Measurements from ENCODE around the gene GAS2. TPM values are rescaled to one million over a fixed set of nuclear protein-coding genes. Genes with fewer than 3 reads are reported as not detected.

Gene GAS2
- polyA plus RNA-seq, 1 donor from 2014 or later = 8.0 TPM

DNA sequence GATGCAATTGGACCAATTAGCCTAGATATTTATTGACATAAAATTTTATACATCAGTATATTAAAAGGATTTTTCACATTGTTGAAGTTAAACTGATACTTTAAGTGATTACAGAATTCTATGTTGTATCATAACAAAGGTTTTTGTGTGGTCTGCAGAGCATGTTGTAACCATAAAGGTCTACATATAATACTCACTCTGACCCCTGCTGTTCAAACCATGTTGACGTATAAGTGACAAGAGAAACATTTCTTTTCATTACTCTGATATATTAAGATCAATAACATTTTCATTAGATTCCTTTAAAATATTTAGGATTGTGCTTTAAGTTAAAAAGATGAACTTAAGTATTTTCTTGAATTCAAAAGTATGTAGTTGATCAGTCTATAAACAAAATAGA, 63.9 kb downstream of the GAS2 start:
- TF ChIP-seq SMC3 (conservative IDR thresholded peaks at IDR 0.05; ENCODE audit: poor library complexity) = peak; percentile 13
- TF ChIP-seq RAD21 (conservative IDR thresholded peaks at IDR 0.05) = peak; percentile 35
- TF ChIP-seq, protein P1, sequence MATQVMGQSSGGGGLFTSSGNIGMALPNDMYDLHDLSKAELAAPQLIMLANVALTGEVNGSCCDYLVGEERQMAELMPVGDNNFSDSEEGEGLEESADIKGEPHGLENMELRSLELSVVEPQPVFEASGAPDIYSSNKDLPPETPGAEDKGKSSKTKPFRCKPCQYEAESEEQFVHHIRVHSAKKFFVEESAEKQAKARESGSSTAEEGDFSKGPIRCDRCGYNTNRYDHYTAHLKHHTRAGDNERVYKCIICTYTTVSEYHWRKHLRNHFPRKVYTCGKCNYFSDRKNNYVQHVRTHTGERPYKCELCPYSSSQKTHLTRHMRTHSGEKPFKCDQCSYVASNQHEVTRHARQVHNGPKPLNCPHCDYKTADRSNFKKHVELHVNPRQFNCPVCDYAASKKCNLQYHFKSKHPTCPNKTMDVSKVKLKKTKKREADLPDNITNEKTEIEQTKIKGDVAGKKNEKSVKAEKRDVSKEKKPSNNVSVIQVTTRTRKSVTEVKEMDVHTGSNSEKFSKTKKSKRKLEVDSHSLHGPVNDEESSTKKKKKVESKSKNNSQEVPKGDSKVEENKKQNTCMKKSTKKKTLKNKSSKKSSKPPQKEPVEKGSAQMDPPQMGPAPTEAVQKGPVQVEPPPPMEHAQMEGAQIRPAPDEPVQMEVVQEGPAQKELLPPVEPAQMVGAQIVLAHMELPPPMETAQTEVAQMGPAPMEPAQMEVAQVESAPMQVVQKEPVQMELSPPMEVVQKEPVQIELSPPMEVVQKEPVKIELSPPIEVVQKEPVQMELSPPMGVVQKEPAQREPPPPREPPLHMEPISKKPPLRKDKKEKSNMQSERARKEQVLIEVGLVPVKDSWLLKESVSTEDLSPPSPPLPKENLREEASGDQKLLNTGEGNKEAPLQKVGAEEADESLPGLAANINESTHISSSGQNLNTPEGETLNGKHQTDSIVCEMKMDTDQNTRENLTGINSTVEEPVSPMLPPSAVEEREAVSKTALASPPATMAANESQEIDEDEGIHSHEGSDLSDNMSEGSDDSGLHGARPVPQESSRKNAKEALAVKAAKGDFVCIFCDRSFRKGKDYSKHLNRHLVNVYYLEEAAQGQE (IDR thresholded peaks at IDR 0.05; ENCODE audit: borderline replicate concordance) = no peak
- Histone ChIP-seq H2AFZ (ENCODE audit: low read depth, low read length) (no peak overlapping the region), H3F3A (ENCODE audit: insufficient read depth, low read length, poor library complexity, severe bottlenecking) (no peaks in the 10 kb centered on the region)

DNA sequence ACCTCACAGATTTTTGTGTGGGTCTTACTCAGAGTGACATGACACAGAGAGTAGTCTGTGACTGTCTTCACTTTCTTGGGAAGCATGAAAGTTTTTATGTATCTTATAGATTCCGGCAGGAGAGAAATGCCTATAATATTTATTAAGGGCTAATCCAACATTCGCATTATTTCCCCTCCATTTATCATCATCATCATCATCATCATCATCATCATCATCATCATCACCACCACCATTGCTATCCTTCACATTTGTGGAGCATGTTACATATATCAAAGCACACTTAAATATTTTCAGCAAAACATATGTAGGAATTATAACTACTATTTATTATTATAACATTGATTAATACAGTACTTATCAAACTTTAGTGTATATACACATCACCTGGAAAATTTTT, 66.2 kb downstream of the GAS2 start:
- H3F3A ChIP-seq (ENCODE audit: insufficient read depth, low read length, poor library complexity, severe bottlenecking) = no peaks in the 10 kb centered on the region
- H3K4me3 ChIP-seq (ENCODE audit: low read length) = no peak overlapping the region
- no peaks in the 10 kb centered on the region for H3K9me3 ChIP-seq (ENCODE audit: low read length)
- H4K20me1 ChIP-seq (ENCODE audit: insufficient read depth) = no peaks in the 10 kb centered on the region
- no peaks in the 10 kb centered on the region for H3K79me2 ChIP-seq (replicated peaks; ENCODE audit: insufficient read depth, low read length)
- no peak overlapping the region for H2AFZ ChIP-seq (ENCODE audit: low read depth, low read length)
- H3K27me3 ChIP-seq (ENCODE audit: insufficient read depth, low read depth, low read length) = no peaks in the 10 kb centered on the region
- no peaks in the 10 kb centered on the region for H3K36me3 ChIP-seq (ENCODE audit: insufficient read depth, low read length)
- H3K9ac ChIP-seq (ENCODE audit: low read length) = no peak overlapping the region
- TF ChIP-seq SMC3 (conservative IDR thresholded peaks at IDR 0.05; ENCODE audit: poor library complexity) (no peak), EZH2 (IDR thresholded peaks at IDR 0.05; ENCODE audit: borderline replicate concordance, insufficient read depth, low read length, poor library complexity, severe bottlenecking) (no peak), EP300 (conservative IDR thresholded peaks at IDR 0.05; ENCODE audit: poor library complexity, severe bottlenecking) (no peak)
- TF ChIP-seq, protein P2, sequence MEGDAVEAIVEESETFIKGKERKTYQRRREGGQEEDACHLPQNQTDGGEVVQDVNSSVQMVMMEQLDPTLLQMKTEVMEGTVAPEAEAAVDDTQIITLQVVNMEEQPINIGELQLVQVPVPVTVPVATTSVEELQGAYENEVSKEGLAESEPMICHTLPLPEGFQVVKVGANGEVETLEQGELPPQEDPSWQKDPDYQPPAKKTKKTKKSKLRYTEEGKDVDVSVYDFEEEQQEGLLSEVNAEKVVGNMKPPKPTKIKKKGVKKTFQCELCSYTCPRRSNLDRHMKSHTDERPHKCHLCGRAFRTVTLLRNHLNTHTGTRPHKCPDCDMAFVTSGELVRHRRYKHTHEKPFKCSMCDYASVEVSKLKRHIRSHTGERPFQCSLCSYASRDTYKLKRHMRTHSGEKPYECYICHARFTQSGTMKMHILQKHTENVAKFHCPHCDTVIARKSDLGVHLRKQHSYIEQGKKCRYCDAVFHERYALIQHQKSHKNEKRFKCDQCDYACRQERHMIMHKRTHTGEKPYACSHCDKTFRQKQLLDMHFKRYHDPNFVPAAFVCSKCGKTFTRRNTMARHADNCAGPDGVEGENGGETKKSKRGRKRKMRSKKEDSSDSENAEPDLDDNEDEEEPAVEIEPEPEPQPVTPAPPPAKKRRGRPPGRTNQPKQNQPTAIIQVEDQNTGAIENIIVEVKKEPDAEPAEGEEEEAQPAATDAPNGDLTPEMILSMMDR (IDR thresholded peaks at IDR 0.05; ENCODE audit: poor library complexity, severe bottlenecking) = no peak
- TF ChIP-seq, protein P1 (IDR thresholded peaks at IDR 0.05; ENCODE audit: borderline replicate concordance) = no peak
- H3K9me2 ChIP-seq (ENCODE audit: insufficient read depth, low read length) = no peaks in the 10 kb centered on the region
- peak overlapping the region; percentile 85 for H3K27ac ChIP-seq (ENCODE audit: low read length)
- H3K4me2 ChIP-seq (ENCODE audit: low read length) = no peak overlapping the region

More for the DNA sequence above, 63.9 kb downstream of the GAS2 start:
- H3K9ac ChIP-seq (ENCODE audit: low read length) = no peak overlapping the region
- H3K36me3 ChIP-seq (ENCODE audit: insufficient read depth, low read length) = no peaks in the 10 kb centered on the region
- no peak overlapping the region for H3K27ac ChIP-seq (ENCODE audit: low read length)
- no peaks in the 10 kb centered on the region for H4K20me1 ChIP-seq (ENCODE audit: insufficient read depth)
- H3K9me2 ChIP-seq (ENCODE audit: insufficient read depth, low read length) = no peaks in the 10 kb centered on the region
- H3K4me3 ChIP-seq (ENCODE audit: low read length) = no peak overlapping the region
- H3K9me3 ChIP-seq (ENCODE audit: low read length) = no peaks in the 10 kb centered on the region
- H3K79me2 ChIP-seq (replicated peaks; ENCODE audit: insufficient read depth, low read length) = no peaks in the 10 kb centered on the region
- no peak overlapping the region for H3K4me2 ChIP-seq (ENCODE audit: low read length)
- no peaks in the 10 kb centered on the region for H3K27me3 ChIP-seq (ENCODE audit: insufficient read depth, low read depth, low read length)

All from neural cell (in vitro differentiated cells).